GM19043 (cell line): Measurements from ENCODE around the gene HSPBP1.

Experiments used
- ATAC-seq: cut with Tn5 transposase; IDR thresholded peaks from one replicate; pipeline ENCODE4 v1.9.1; 2021; ENCODE audit warnings: low read depth; ENCODE audit not compliant: unreplicated experiment

The HSPBP1 gene

DNA sequence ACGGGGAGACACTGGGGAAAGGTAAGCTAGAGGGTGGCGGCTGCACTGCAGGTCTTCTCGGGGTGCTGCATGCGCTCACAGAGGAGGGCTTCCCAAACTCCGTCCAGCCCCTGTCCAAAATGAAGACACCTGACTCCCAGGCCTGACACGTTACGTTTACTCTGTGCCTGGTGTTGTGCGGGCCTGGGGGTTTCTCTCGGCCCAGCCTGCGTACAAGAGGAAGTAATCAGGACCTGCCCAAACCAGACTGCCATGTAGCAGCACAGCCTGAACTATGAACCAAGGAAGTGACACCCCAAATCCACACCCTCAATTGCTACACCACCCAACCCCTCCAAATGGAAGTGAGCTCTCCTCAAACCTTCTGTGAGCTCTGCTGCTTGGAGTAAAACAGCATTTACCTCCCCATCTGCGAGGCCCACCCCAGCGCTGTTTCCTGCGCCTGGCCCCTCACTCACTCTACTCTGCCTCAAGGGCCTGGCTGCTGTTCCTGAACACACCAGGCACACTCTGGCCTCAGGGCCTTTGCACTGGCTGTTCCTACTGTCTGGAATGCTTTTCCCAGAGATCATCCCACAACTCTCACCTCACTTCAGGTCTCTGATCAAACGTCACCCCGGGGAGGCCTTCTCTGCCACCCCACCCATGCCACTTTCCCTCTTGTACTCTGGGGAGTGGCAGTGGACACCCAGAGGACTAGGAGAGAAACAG is 3.0 kb downstream of the HSPBP1 start:
- peak; percentile 14 for ATAC-seq

- ATAC-seq = peak; percentile 50
Measured at GRCh38 chr19:55275851-55276719, 3.8 kb downstream of the HSPBP1 start.

DNA sequence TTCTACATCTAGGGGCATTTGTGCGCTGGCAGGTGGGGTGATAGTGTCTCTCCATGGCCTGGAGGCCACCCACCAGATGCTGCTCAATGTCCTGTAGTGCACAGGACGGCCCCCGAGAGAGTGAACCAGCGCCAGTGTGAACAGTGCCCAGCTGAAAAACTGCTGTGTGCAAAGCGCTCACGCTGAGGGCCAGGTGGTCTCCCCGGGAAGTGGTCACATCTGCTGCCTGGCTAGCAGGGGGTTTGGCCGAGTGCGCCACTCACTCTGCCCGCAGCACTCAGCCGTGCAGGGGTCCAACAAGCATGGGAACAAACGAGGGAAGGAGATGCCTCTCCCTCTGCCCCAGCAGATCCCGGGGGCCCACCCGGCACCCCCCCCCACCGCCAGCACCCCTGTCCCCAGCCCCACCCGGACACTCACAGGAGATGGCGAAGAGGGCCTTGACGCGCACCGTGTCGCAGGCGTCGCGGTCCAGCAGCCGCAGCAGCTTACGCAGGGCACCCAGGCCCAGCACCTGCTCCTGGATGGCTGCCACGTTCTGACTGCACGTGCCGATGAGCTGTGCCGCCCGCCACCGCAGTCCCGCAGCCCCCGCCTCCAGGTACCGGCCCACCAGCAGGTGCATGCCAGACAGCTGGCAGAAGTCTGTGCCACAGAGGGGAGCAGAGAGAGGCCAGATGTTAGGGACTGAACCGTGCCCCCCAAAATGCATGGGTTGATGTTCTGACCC is 5.8 kb downstream of the HSPBP1 start:
- ATAC-seq = no peak

- no peak for ATAC-seq
Measured at GRCh38 chr19:55272142-55272541, 7.8 kb downstream of the HSPBP1 start.

GRCh38 chr19:55270172-55270942 is 9.6 kb downstream of the HSPBP1 start:
- no peak for ATAC-seq

GRCh38 chr19:55269299-55269698 is 10.6 kb downstream of the HSPBP1 start:
- ATAC-seq = no peak

GRCh38 chr19:55266840-55267239 is 13.1 kb downstream of the HSPBP1 start:
- ATAC-seq = no peak

- ATAC-seq = no peak
Measured at GRCh38 chr19:55266404-55266803, 13.5 kb downstream of the HSPBP1 start.

- ATAC-seq = no peak
Measured at GRCh38 chr19:55265723-55266386, 14.1 kb downstream of the HSPBP1 start.

DNA sequence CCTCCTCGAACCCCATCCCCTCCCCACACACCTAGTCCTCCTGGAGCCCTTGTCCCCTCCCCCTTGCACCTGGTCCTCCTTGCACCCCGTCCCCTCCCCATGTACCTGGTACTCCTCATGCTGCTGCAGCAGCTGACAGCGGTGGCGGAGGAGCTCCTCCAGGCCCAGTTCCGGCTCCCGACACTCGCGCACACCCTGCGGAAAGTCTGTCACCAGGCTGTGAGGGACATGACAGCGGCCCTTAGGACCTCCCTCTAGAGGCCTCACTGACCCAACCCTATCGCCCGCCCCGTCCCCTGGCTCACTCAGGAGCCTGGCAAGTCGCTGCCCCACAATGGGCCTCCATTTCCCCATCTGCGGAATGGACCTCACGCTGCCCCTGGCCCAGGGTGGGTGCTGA is 14.7 kb downstream of the HSPBP1 start:
- ATAC-seq = no peak

- no peak for ATAC-seq
Measured at GRCh38 chr19:55264531-55264930, 15.4 kb downstream of the HSPBP1 start.

- ATAC-seq = no peak
Measured at GRCh38 chr19:55262359-55262758, 17.6 kb downstream of the HSPBP1 start.

GRCh38 chr19:55261671-55262126 is 18.2 kb downstream of the HSPBP1 start:
- no peak for ATAC-seq

GRCh38 chr19:55259540-55260210 is 20.2 kb downstream of the HSPBP1 start:
- ATAC-seq = no peak

GRCh38 chr19:55258828-55259539 is 20.9 kb downstream of the HSPBP1 start, which contains the start of gene PPP6R1:
Gene PPP6R1, minus strand, starts transcription at chr19:55259017. Its CDS starts 11,914 bp downstream, at chr19:55247103.
- peak; percentile 56 for ATAC-seq

DNA sequence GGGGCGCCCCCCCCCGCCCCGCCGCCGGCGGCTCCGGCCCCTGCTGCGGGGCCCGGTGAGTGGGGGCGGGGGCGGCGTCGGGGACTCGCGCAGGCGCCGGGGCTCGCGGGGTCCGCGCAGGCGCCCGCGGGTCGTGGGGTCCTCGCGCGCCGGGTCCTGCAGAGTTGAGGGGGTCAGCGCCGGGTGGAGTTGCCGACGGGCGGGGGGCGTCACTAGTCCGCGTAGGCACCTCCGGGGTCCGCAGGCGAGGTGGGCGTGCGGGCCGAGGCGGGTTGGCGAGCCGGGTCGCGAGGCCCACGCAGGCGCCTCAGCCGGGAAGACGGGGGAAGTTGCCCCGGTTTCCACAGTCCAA is 21.5 kb downstream of the HSPBP1 start:
- no peak for ATAC-seq

DNA sequence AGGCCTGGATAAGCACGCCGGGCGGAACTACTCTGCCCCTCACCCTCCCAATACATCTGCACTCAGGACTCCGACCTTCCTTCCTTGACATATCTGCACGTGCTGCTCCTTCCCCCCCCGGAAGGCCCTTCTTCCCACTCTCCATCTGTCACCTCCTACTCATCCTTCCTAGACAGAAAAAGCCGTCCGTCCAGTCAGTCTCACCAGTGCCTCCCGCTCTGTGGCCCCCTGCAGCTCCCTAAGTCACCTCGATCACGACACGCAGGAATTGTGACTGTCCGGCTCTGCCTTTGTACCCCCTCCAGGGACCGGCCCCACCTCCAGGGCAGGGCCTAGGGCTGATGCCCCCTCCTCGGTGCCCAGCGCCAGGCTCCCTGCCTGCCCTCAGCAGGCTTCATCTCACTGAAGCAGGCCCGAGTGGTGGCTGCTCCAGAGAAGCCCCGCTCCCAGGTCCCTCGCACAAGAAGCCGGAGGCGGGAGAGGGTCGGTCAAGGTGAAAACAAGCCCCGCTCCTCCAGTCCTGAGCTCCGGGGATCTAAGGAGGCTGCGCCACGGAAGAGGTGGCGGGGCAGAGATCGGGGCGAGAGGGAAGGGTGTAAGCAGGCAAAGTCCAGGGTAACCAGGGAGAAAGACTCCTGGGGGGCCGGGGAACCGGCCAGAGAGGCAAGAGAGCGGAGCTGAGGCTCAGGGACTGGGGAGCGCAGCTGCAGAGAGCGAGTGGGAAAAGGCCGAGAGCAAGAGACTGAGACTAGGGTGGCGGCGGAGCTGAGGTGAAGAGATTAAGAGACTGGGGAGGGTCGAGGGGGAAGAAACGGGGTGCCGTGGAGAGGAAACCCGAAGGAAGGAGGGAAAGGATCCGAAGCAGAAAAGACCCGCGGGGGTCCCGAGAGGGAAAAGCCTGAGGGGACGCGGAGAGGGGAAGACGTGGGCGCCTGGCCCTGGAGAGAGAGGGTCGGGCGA is 22.2 kb downstream of the HSPBP1 start:
- no peak for ATAC-seq
